Lower leg skin (tissue), 3 donors: Measurements from ENCODE around the gene NR6A1.

ENCODE experiments used
- CTCF ChIP-seq, 3 donors: fragments of 450-650 bp; IDR thresholded peaks; one replicate each; pipeline ENCODE4 v1.5.1; 2016; ENCODE audit warnings: antibody characterized with exemption in 3 of 3, mild to moderate bottlenecking in 3 of 3, moderate library complexity in 2 of 3
- POLR2A ChIP-seq, 2 donors: fragments of 450-650 bp; IDR thresholded peaks; one replicate each; pipeline ENCODE4 v1.6.1; 2016 to 2017; ENCODE audit warnings: antibody characterized with exemption in 2 of 2, mild to moderate bottlenecking in 1 of 2, moderate library complexity in 1 of 2

GRCh38 chr9:124671861-124672260, 99.2 kb downstream of the NR6A1 start:
- no peak for TF ChIP-seq CTCF (IDR thresholded peaks at IDR 0.05)
- TF ChIP-seq POLR2A (IDR thresholded peaks at IDR 0.05): no peak
